HTR-8/SVneo (cell line): ENCODE measurements around the gene FPR3.
"Not testable (repeated sequence)": the region's sequence is repeated elsewhere in the genome, so short reads cannot be mapped to it uniquely, and the experiment has no call there.

Source experiments
- DNase-seq: peaks from one replicate; pipeline ENCODE4 v3.0.0; 2011; ENCODE audit warnings: low spot score, mixed read lengths; ENCODE audit not compliant: insufficient read length
- FAIRE-seq: peaks from 2 replicates; lab custom pipeline; 2011; peaks lifted over from hg19 to GRCh38; lab: Jason Lieb, UNC

FPR3 gene

GRCh38 chr19:51804789-51805188, 9.8 kb downstream of the FPR3 start:
- DNase-seq, FAIRE-seq: not testable (repeated sequence)

GRCh38 chr19:51805396-51805795, 10.4 kb downstream of the FPR3 start:
- not testable (repeated sequence) for FAIRE-seq

GRCh38 chr19:51806571-51806970, 11.6 kb downstream of the FPR3 start:
- DNase-seq, FAIRE-seq: not testable (repeated sequence)

More at GRCh38 chr19:51805396-51805795, 10.4 kb downstream of the FPR3 start:
- DNase-seq: not testable (repeated sequence)

- FAIRE-seq: no peak
- DNase-seq: no peak
Observed at GRCh38 chr19:51807111-51807701, 12.2 kb downstream of the FPR3 start.

GRCh38 chr19:51807925-51808324, 13.0 kb downstream of the FPR3 start:
- no peak for FAIRE-seq
- no peak for DNase-seq

GRCh38 chr19:51808333-51808986, 13.5 kb downstream of the FPR3 start:
- FAIRE-seq (no peak), DNase-seq (peak; percentile 25)

GRCh38 chr19:51809787-51810186, 14.8 kb downstream of the FPR3 start:
- no peak for DNase-seq
- FAIRE-seq: no peak

- no peak for DNase-seq
- FAIRE-seq: peak; percentile 28
Observed at GRCh38 chr19:51810223-51810622, 15.3 kb downstream of the FPR3 start.

GRCh38 chr19:51811344-51811743, 16.4 kb downstream of the FPR3 start:
- no peak for FAIRE-seq
- no peak for DNase-seq

- DNase-seq (no peak), FAIRE-seq (no peak)
Observed at GRCh38 chr19:51815043-51815442, 20.1 kb downstream of the FPR3 start.

GRCh38 chr19:51816711-51817110, 21.8 kb downstream of the FPR3 start:
- no peak for FAIRE-seq
- no peak for DNase-seq

- FAIRE-seq: no peak
- DNase-seq: no peak
Observed at GRCh38 chr19:51820011-51820410, 25.1 kb downstream of the FPR3 start.

- FAIRE-seq (no peak), DNase-seq (no peak)
Observed at GRCh38 chr19:51820831-51821446, 26.0 kb downstream of the FPR3 start.

- DNase-seq: no peak
- no peak for FAIRE-seq
Observed at GRCh38 chr19:51821456-51821855, 26.5 kb downstream of the FPR3 start.

- DNase-seq: no peak
- no peak for FAIRE-seq
Observed at GRCh38 chr19:51821921-51822320, 27.0 kb downstream of the FPR3 start.

- DNase-seq (no peak), FAIRE-seq (no peak)
Observed at GRCh38 chr19:51822325-51822724, 27.4 kb downstream of the FPR3 start.

- FAIRE-seq (no peak), DNase-seq (no peak)
Observed at GRCh38 chr19:51822946-51823345, 28.0 kb downstream of the FPR3 start.

GRCh38 chr19:51824281-51825005, 29.5 kb downstream of the FPR3 start:
- no peak for FAIRE-seq
- no peak for DNase-seq

GRCh38 chr19:51830274-51830673, 35.3 kb downstream of the FPR3 start:
- FAIRE-seq (no peak), DNase-seq (no peak)

GRCh38 chr19:51837145-51837544, 42.2 kb downstream of the FPR3 start:
- DNase-seq (no peak), FAIRE-seq (no peak)
